ENCODE data around the gene TNIP1.

GRCh38 chr5:151001436-151001835 is 79.4 kb downstream of the TNIP1 start:
- no peak for TF ChIP-seq POLR2AphosphoS5 (IDR thresholded peaks at IDR 0.05)
- no peak for TF ChIP-seq POLR2A (IDR thresholded peaks at IDR 0.05)
- TF ChIP-seq CTCF (IDR thresholded peaks at IDR 0.05) = no peak
